Amygdala (tissue), 56 donors: Measurements from ENCODE around the gene SUN5.

Source experiments
- DNase-seq, 56 donors: peaks; one replicate each; lab custom pipeline; 2025; lab: John Stamatoyannopoulos, UW

The SUN5 gene

GRCh38 chr20:33000802-33001466 is 3.3 kb downstream of the SUN5 start:
- DNase-seq: no peak

GRCh38 chr20:32999603-33000250 is 4.5 kb downstream of the SUN5 start:
- no peak for DNase-seq

GRCh38 chr20:32997431-32997830 is 6.8 kb downstream of the SUN5 start:
- DNase-seq: no peak

GRCh38 chr20:32995802-32996201 is 8.4 kb downstream of the SUN5 start:
- DNase-seq: no peak

- no peak for DNase-seq
Observed at GRCh38 chr20:32993496-32994050, 10.7 kb downstream of the SUN5 start.

- DNase-seq: no peak
Observed at GRCh38 chr20:32991792-32992641, 12.2 kb downstream of the SUN5 start.

GRCh38 chr20:32991383-32991782 is 12.8 kb downstream of the SUN5 start:
- DNase-seq: no peak

- DNase-seq: no peak
Observed at GRCh38 chr20:32990426-32990825, 13.8 kb downstream of the SUN5 start.

- no peak for DNase-seq
Observed at GRCh38 chr20:32989507-32990283, 14.5 kb downstream of the SUN5 start.

- DNase-seq: no peak
Observed at GRCh38 chr20:32988008-32988407, 16.2 kb downstream of the SUN5 start.

GRCh38 chr20:32987044-32987825 is 17.0 kb downstream of the SUN5 start:
- DNase-seq: no peak

- peak in 20 of 56 donors; percentile 10 to 62 (median 28) for DNase-seq
Observed at GRCh38 chr20:32986331-32986966, 17.8 kb downstream of the SUN5 start.

GRCh38 chr20:32985596-32985995 is 18.6 kb downstream of the SUN5 start:
- DNase-seq: no peak

GRCh38 chr20:32984631-32985354 is 19.4 kb downstream of the SUN5 start:
- no peak for DNase-seq

- DNase-seq: peak in 45 of 56 donors; percentile 11 to 88 (median 50)
Observed at GRCh38 chr20:32984196-32984595, 20.0 kb downstream of the SUN5 start.

- peak in 1 of 56 donors; percentile 19 for DNase-seq
Observed at GRCh38 chr20:32983459-32984112, 20.6 kb downstream of the SUN5 start.

GRCh38 chr20:32982617-32983458 is 21.4 kb downstream of the SUN5 start:
- DNase-seq: peak in 29 of 56 donors; percentile 6 to 92 (median 23)
